HL-60 (cell line): Measurements from ENCODE around the gene MTMR3.

Experiments used
- DNase-seq, 2 experiments: peaks; one replicate each; pipeline ENCODE4 v3.0.0-alpha.2; 2010 to 2020; ENCODE audit warnings: low read depth in 1 of 2, low spot score in 1 of 2
- H3K27ac ChIP-seq: fragments of 250-450 bp; sonication (Bioruptor Pico); replicated peaks from 2 replicates; pipeline ENCODE4 v1.5.1; 2020; ENCODE audit warnings: mild to moderate bottlenecking, moderate library complexity
- H3K27me3 ChIP-seq: fragments of 250-450 bp; sonication (Bioruptor Pico); 2 replicates; pipeline ENCODE4 v1.5.1; 2021; ENCODE audit warnings: mild to moderate bottlenecking, moderate library complexity; ENCODE audit not compliant: insufficient read depth, poor library complexity, severe bottlenecking
- H3K4me3 ChIP-seq: replicated peaks from 2 replicates; pipeline ENCODE4 v1.5.1; 2011; ENCODE audit warnings: mild to moderate bottlenecking, control low read depth, low read length; ENCODE audit not compliant: insufficient read depth
- CTCF ChIP-seq: IDR thresholded peaks from one replicate; pipeline ENCODE4 v1.5.1; 2011; ENCODE audit warnings: low read length, control low read depth, inconsistent platforms; ENCODE audit not compliant: insufficient read depth
- GABPA ChIP-seq: IDR thresholded peaks from 2 replicates; pipeline ENCODE4 v1.6.1; 2012; ENCODE audit warnings: low read depth
- POLR2AphosphoS5 ChIP-seq: IDR thresholded peaks from 2 replicates; pipeline ENCODE4 v1.6.1; 2012; ENCODE audit warnings: low read depth
- REST ChIP-seq: IDR thresholded peaks from 2 replicates; pipeline ENCODE4 v1.6.1; 2012; ENCODE audit warnings: low read depth; ENCODE audit not compliant: insufficient replicate concordance
- SPI1 ChIP-seq: IDR thresholded peaks from 2 replicates; pipeline ENCODE4 v1.6.1; 2012; ENCODE audit warnings: low read depth, mild to moderate bottlenecking, borderline replicate concordance

Gene MTMR3

GRCh38 chr22:30077279-30077880, 194.4 kb downstream of the MTMR3 start:
- Histone ChIP-seq H3K4me3 (no peak overlapping the region), H3K27me3 (peaks cover 4% of the 10 kb centered on the region), H3K27ac (no peak overlapping the region)
- TF ChIP-seq REST (no peak), SPI1 (no peak), POLR2AphosphoS5 (no peak), CTCF (no peak), GABPA (no peak)
- DNase-seq, result no peak

- no peak for DNase-seq
- TF ChIP-seq GABPA (no peak), SPI1 (no peak), POLR2AphosphoS5 (no peak), REST (no peak), CTCF (no peak)
- no peak overlapping the region for H3K27ac ChIP-seq
- no peak overlapping the region for H3K4me3 ChIP-seq
- H3K27me3 ChIP-seq, result peaks cover 4% of the 10 kb centered on the region
These were observed 195.6 kb downstream of the MTMR3 start for GRCh38 chr22:30078320-30079311.

GRCh38 chr22:30079952-30080533, 197.1 kb downstream of the MTMR3 start, which contains the start of gene HORMAD2:
HORMAD2 (plus strand) TSS chr22:30080464; CDS start chr22:30093953, 13,489 bp downstream.
- H3K4me3 ChIP-seq, result no peak within 1 kb of the TSS
- no peak for DNase-seq

More at GRCh38 chr22:30079952-30080533, 197.1 kb downstream of the MTMR3 start, which contains the start of gene HORMAD2:
- H3K27ac ChIP-seq, result no peak within 1 kb of the TSS
- peaks cover 4% of the 10 kb centered on the region for H3K27me3 ChIP-seq
- TF ChIP-seq POLR2AphosphoS5 (no peak), GABPA (no peak), REST (no peak), CTCF (no peak), SPI1 (no peak)
